Measurements from ENCODE around the gene CORO2A.

DNA sequence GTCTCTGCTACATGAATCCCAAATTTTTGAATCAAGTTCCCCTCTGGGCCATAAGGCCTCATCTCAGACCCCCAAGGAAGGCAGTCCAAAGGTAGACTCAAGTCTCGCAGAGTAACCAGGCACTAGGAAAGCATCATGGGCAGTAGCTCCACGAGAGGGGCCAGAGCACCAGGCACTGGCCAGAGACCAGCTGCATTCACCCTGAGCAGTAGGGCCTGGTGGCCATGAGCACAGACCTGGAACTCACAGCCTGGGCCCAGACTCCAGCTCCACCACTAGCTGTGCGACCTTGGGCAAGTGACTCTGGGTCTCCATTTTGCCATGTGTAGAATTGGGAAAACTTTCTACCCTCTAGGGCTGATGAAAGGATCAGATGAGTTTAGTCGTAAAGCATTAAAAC, 107.4 kb downstream of the CORO2A start:
- TF ChIP-seq HCFC1 (IDR thresholded peaks at IDR 0.05; ENCODE audit: low read depth, low read length) (no peak), POLR2AphosphoS5 (IDR thresholded peaks at IDR 0.05; ENCODE audit: low read depth, low read length) (peak; percentile 21; the same call in 1 of the 2 replicates), ZNF709 (CRISPR knock-in tag; IDR thresholded peaks at IDR 0.05) (no peak), DNMT3B (CRISPR knock-in tag; conservative IDR thresholded peaks at IDR 0.05) (no peak), ZFX (CRISPR knock-in tag; IDR thresholded peaks at IDR 0.05; ENCODE audit: low read depth) (no peak), MTF2 (CRISPR knock-in tag; IDR thresholded peaks at IDR 0.05; ENCODE audit: borderline replicate concordance) (no peak), SP1 (IDR thresholded peaks at IDR 0.05) (no peak), SP1 (CRISPR knock-in tag; IDR thresholded peaks at IDR 0.05) (no peak)
- TF ChIP-seq, protein P1, sequence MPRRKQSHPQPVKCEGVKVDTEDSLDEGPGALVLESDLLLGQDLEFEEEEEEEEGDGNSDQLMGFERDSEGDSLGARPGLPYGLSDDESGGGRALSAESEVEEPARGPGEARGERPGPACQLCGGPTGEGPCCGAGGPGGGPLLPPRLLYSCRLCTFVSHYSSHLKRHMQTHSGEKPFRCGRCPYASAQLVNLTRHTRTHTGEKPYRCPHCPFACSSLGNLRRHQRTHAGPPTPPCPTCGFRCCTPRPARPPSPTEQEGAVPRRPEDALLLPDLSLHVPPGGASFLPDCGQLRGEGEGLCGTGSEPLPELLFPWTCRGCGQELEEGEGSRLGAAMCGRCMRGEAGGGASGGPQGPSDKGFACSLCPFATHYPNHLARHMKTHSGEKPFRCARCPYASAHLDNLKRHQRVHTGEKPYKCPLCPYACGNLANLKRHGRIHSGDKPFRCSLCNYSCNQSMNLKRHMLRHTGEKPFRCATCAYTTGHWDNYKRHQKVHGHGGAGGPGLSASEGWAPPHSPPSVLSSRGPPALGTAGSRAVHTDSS (CRISPR knock-in tag; conservative IDR thresholded peaks at IDR 0.05), result no peak

All from HepG2 (cell line).